Small intestine (tissue), 7 donors: Measurements from ENCODE around the gene CEP112. TPM values are rescaled to one million over a fixed set of nuclear protein-coding genes. Genes with fewer than 3 reads are reported as not detected.

ENCODE experiments used
- DNase-seq, 2 donors: peaks; one replicate each; pipeline versions ENCODE4 v3.0.0 to v3.0.0-alpha.2; 2013
- FAIRE-seq: peaks from 2 replicates; lab custom pipeline; 2012; peaks lifted over from hg19 to GRCh38; lab: Jason Lieb, UNC
- H3K27ac ChIP-seq, 3 donors: one replicate each; pipeline ENCODE4 v1.5.1; 2013; ENCODE audit warnings: low read length in 2 of 3, mild to moderate bottlenecking in 2 of 3, control low read depth in 1 of 3, inconsistent platforms in 1 of 3, low read depth in 1 of 3, moderate library complexity in 1 of 3
- H3K27me3 ChIP-seq, 3 donors: one replicate each; pipeline ENCODE4 v1.6.1; 2013; ENCODE audit warnings: low read length in 3 of 3, inconsistent platforms in 1 of 3; ENCODE audit not compliant: control insufficient read depth in 3 of 3, insufficient read depth in 3 of 3
- H3K36me3 ChIP-seq, 3 donors: one replicate each; pipeline ENCODE4 v1.6.1; 2013; ENCODE audit warnings: low read length in 3 of 3, inconsistent platforms in 1 of 3, low read depth in 1 of 3, mild to moderate bottlenecking in 1 of 3, moderate library complexity in 1 of 3; ENCODE audit not compliant: control insufficient read depth in 3 of 3, insufficient read depth in 2 of 3
- H3K4me1 ChIP-seq, 3 donors: one replicate each; pipeline ENCODE4 v1.6.1; 2013; ENCODE audit warnings: low read length in 2 of 3, inconsistent platforms in 1 of 3, low read depth in 1 of 3, mild to moderate bottlenecking in 1 of 3, moderate library complexity in 1 of 3; ENCODE audit not compliant: control insufficient read depth in 3 of 3, insufficient read depth in 2 of 3
- H3K4me3 ChIP-seq, 3 donors: one replicate each; pipeline ENCODE4 v1.5.1; 2013; ENCODE audit warnings: low read length in 3 of 3, control low read depth in 1 of 3, inconsistent platforms in 1 of 3, low read depth in 1 of 3, mild to moderate bottlenecking in 1 of 3, moderate library complexity in 1 of 3
- H3K9me3 ChIP-seq, 2 donors: one replicate each; pipeline ENCODE4 v1.6.1; 2013; ENCODE audit warnings: low read depth in 1 of 2, low read length in 1 of 2; ENCODE audit not compliant: control insufficient read depth in 2 of 2, insufficient read depth in 1 of 2
- WGBS, 3 donors: extraction: QIAGEN DNeasy Blood & Tissue Kit; methylation state at CpG; one replicate each; pipeline ENCODE4 v1.1.7; 2013; 5-methylcytosine and 5-hydroxymethylcytosine counted together
- polyA plus RNA-seq, 4 donors: library from polyadenylated mRNA; stranded (reverse) in 3 of 4; unstranded in 1 of 4; fragments of 200-250 nt in 3 of 4; fragments of 120-200 nt in 1 of 4; gene quantifications; one replicate each; pipeline versions ENCODE4 v1.2.1 to v1.2.3, GENCODE V29; 2013
- donor health status: healthy with polysubstance abuse.
- donor health status: control.
- donor health status: control.
- donor health status: Bipolar disorder and iron deficiency.
- donor health status: healthy.

Gene CEP112
- polyA plus RNA-seq, 4 donors: 2.4 to 3.6 (median 3.5) TPM; not detected in 1

GRCh38 chr17:66215529-66215911 is 23.6 kb upstream of the CEP112 start:
- no peak overlapping the region for H3K27ac ChIP-seq
- no peaks in the 10 kb centered on the region for H3K27me3 ChIP-seq
- FAIRE-seq: no peak
- H3K4me1 ChIP-seq: no peaks in the 10 kb centered on the region
- no peaks in the 10 kb centered on the region for H3K9me3 ChIP-seq
- WGBS, 3 donors: 86 to 94% (median 93%) methylated on average over 3 of the region's 3 CpGs
- H3K36me3 ChIP-seq: no peaks in the 10 kb centered on the region
- DNase-seq: no peak
- no peak overlapping the region for H3K4me3 ChIP-seq

GRCh38 chr17:66214884-66215528 is 23.1 kb upstream of the CEP112 start:
- H3K36me3 ChIP-seq: no peaks in the 10 kb centered on the region
- H3K27me3 ChIP-seq: no peaks in the 10 kb centered on the region
- H3K4me1 ChIP-seq: no peaks in the 10 kb centered on the region
- WGBS, 3 donors: 77 to 88% (median 78%) methylated on average over 5 of the region's 5 CpGs
- no peaks in the 10 kb centered on the region for H3K9me3 ChIP-seq
- H3K4me3 ChIP-seq: no peak overlapping the region
- DNase-seq (no peak), FAIRE-seq (no peak)
- H3K27ac ChIP-seq: no peak overlapping the region

GRCh38 chr17:66211047-66211810 is 19.3 kb upstream of the CEP112 start:
- Histone ChIP-seq H3K27ac (no peak overlapping the region), H3K36me3 (no peaks in the 10 kb centered on the region), H3K4me3 (no peak overlapping the region), H3K9me3 (peaks cover 0 to 2% of the 10 kb centered on the region in 2 donors), H3K27me3 (no peaks in the 10 kb centered on the region), H3K4me1 (no peaks in the 10 kb centered on the region)
- FAIRE-seq: no peak
- no peak for DNase-seq
- WGBS, 3 donors: 88 to 89% (median 89%) methylated on average over 9 of the region's 9 CpGs

- Histone ChIP-seq H3K4me1 (no peaks in the 10 kb centered on the region), H3K4me3 (no peak overlapping the region), H3K27me3 (no peaks in the 10 kb centered on the region), H3K9me3 (peaks cover 0 to 2% of the 10 kb centered on the region in 2 donors), H3K27ac (no peak overlapping the region), H3K36me3 (no peaks in the 10 kb centered on the region)
- DNase-seq (no peak), FAIRE-seq (no peak)
- 90 to 96% (median 93%) methylated on average over 2 of the region's 2 CpGs for WGBS, 3 donors
Measured at GRCh38 chr17:66210208-66210574, 18.3 kb upstream of the CEP112 start.

- H3K9me3 ChIP-seq: peaks cover 0 to 18% of the 10 kb centered on the region in 2 donors
- FAIRE-seq: no peak
Measured at GRCh38 chr17:66207936-66208335, 16.0 kb upstream of the CEP112 start.

GRCh38 chr17:66203274-66204015 is 11.5 kb upstream of the CEP112 start:
- peaks cover 0 to 3% (median 0%) of the 10 kb centered on the region in 3 donors for H3K4me1 ChIP-seq
- no peak overlapping the region for H3K27ac ChIP-seq
- peaks cover 0 to 16% of the 10 kb centered on the region in 2 donors for H3K9me3 ChIP-seq
- FAIRE-seq (no peak), DNase-seq (no peak)
- H3K27me3 ChIP-seq: no peaks in the 10 kb centered on the region
- H3K36me3 ChIP-seq: no peaks in the 10 kb centered on the region
- 85 to 89% (median 87%) methylated on average over 8 of the region's 8 CpGs for WGBS, 3 donors
- no peak overlapping the region for H3K4me3 ChIP-seq

More at GRCh38 chr17:66207936-66208335, 16.0 kb upstream of the CEP112 start:
- Histone ChIP-seq H3K4me1 (no peaks in the 10 kb centered on the region), H3K27ac (no peak overlapping the region), H3K27me3 (no peaks in the 10 kb centered on the region), H3K4me3 (no peak overlapping the region), H3K36me3 (no peaks in the 10 kb centered on the region)
- no peak for DNase-seq

- Histone ChIP-seq H3K9me3 (peaks cover 0 to 16% of the 10 kb centered on the region in 2 donors), H3K27me3 (no peaks in the 10 kb centered on the region), H3K27ac (no peak overlapping the region), H3K36me3 (no peaks in the 10 kb centered on the region), H3K4me1 (peaks cover 0 to 3% (median 0%) of the 10 kb centered on the region in 3 donors), H3K4me3 (no peak overlapping the region)
- WGBS, 3 donors: 2 to 7% (median 5%) methylated on average over 3 of the region's 3 CpGs
- DNase-seq: peak; percentile 78 to 84
- no peak for FAIRE-seq
Measured at GRCh38 chr17:66200685-66201092, 8.8 kb upstream of the CEP112 start.

- no peak overlapping the region for H3K4me3 ChIP-seq
- H3K9me3 ChIP-seq: peaks cover 0 to under 1% of the 10 kb centered on the region in 2 donors
- H3K36me3 ChIP-seq: no peaks in the 10 kb centered on the region
- WGBS, 3 donors: 92 to 95% (median 94%) methylated on average over 8 of the region's 8 CpGs
- no peak overlapping the region for H3K27ac ChIP-seq
- DNase-seq (no peak), FAIRE-seq (no peak)
- H3K27me3 ChIP-seq: no peaks in the 10 kb centered on the region
- H3K4me1 ChIP-seq: peaks cover 0 to 3% (median 0%) of the 10 kb centered on the region in 3 donors
Measured at GRCh38 chr17:66198242-66198641, 6.3 kb upstream of the CEP112 start.
